Naive thymus-derived CD4-positive, alpha-beta T cell (primary cell): ENCODE results near the gene UBXN7. TPM values are rescaled to one million over a fixed set of nuclear protein-coding genes. Genes with fewer than 3 reads are reported as not detected.
"Not testable (repeated sequence)": the region's sequence is repeated elsewhere in the genome, so short reads cannot be mapped to it uniquely, and the experiment has no call there.

Source experiments
- ATAC-seq: fragments of 150-1000 bp; cut with Tn5 transposase; 2 replicates; pipeline ENCODE4 v1.10.0; 2021; ENCODE audit warnings: mild to moderate bottlenecking, moderate library complexity
- CTCF ChIA-PET: fragments of 350-600 bp; sonication (Branson Sonifier 250); formaldehyde crosslinking; loops from one replicate; lab custom pipeline; 2021; ENCODE audit warnings: antibody characterized with exemption; lab: Charles Lee
- POLR2A ChIA-PET: fragments of 350-600 bp; sonication (Branson Sonifier 250); formaldehyde crosslinking; loops from one replicate; lab custom pipeline; 2021; ENCODE audit warnings: antibody characterized with exemption, inconsistent platforms; lab: Charles Lee
- DNase-seq, 9 donors: peaks; one replicate each; pipeline versions ENCODE4 v3.0.0 to v3.0.0-alpha.2; 2020 to 2022; ENCODE audit warnings: mixed read lengths in 1 of 9
- H3K27ac ChIP-seq: one replicate; pipeline ENCODE4 v1.7.0; 2013; ENCODE audit warnings: mild to moderate bottlenecking, low read depth, low read length, moderate library complexity
- H3K27me3 ChIP-seq, 2 donors: one replicate each; pipeline ENCODE4 v1.7.0; 2013; ENCODE audit warnings: low read length in 2 of 2, mild to moderate bottlenecking in 2 of 2, moderate library complexity in 2 of 2; ENCODE audit not compliant: control insufficient read depth in 2 of 2, insufficient read depth in 2 of 2
- H3K36me3 ChIP-seq, 3 experiments: 1 replicate in 2 of 3; 2 replicates in 1 of 3; pipeline ENCODE4 v1.7.0; 2013; ENCODE audit warnings: low read length in 3 of 3, mild to moderate bottlenecking in 3 of 3, moderate library complexity in 1 of 3; ENCODE audit not compliant: insufficient read depth in 3 of 3, control insufficient read depth in 2 of 3
- H3K4me1 ChIP-seq, 2 donors: one replicate each; pipeline ENCODE4 v1.7.0; 2013; ENCODE audit warnings: low read length in 2 of 2, mild to moderate bottlenecking in 2 of 2, moderate library complexity in 1 of 2; ENCODE audit not compliant: control insufficient read depth in 2 of 2, insufficient read depth in 2 of 2
- H3K4me3 ChIP-seq: 2 replicates; pipeline ENCODE4 v1.7.0; 2013; ENCODE audit warnings: mild to moderate bottlenecking, low read length
- H3K9me3 ChIP-seq, 3 experiments: 1 replicate in 2 of 3; 2 replicates in 1 of 3; pipeline ENCODE4 v1.7.0; 2013; ENCODE audit warnings: low read length in 3 of 3; ENCODE audit not compliant: control insufficient read depth in 2 of 3
- H3K27ac Mint-ChIP-seq, 9 donors: one replicate each; pipeline ENCODE4 v1.8.0; 2020 to 2022; ENCODE audit warnings: mixed read lengths in 9 of 9, mild to moderate bottlenecking in 8 of 9, moderate library complexity in 5 of 9, inconsistent platforms in 2 of 9
- H3K27me3 Mint-ChIP-seq, 5 donors: one replicate each; pipeline ENCODE4 v1.8.0; 2021 to 2022; ENCODE audit warnings: mixed read lengths in 5 of 5, mild to moderate bottlenecking in 1 of 5
- H3K36me3 Mint-ChIP-seq, 5 donors: one replicate each; pipeline ENCODE4 v1.8.0; 2020 to 2022; ENCODE audit warnings: mixed read lengths in 5 of 5, mild to moderate bottlenecking in 3 of 5, inconsistent platforms in 1 of 5
- H3K4me1 Mint-ChIP-seq, 7 donors: one replicate each; pipeline ENCODE4 v1.8.0; 2020 to 2022; ENCODE audit warnings: mixed read lengths in 7 of 7, mild to moderate bottlenecking in 3 of 7, inconsistent platforms in 1 of 7
- H3K4me3 Mint-ChIP-seq, 10 donors: one replicate each; pipeline ENCODE4 v1.8.0; 2020 to 2022; ENCODE audit warnings: mild to moderate bottlenecking in 10 of 10, mixed read lengths in 10 of 10, moderate library complexity in 6 of 10, inconsistent platforms in 2 of 10
- H3K9me3 Mint-ChIP-seq, 11 donors: one replicate each; pipeline ENCODE4 v1.8.0; 2020 to 2022; ENCODE audit warnings: mixed read lengths in 11 of 11, mild to moderate bottlenecking in 4 of 11, inconsistent platforms in 1 of 11, moderate library complexity in 1 of 11
- intact Hi-C, 2 donors: fragments of 100-400 bp; cut with micrococcal nuclease; formaldehyde crosslinking; loops; one replicate each; pipeline ENCODE4 v1.15.1; 2023
- polyA plus RNA-seq, 2 donors: library from polyadenylated mRNA; unstranded; fragments of 300-500 nt; fragmentation: Illumina TruSeq; gene quantifications; one replicate each; pipeline ENCODE4 v1.2.3, GENCODE V29; 2021
- total RNA-seq, 6 experiments: library from RNA in 5 of 6; stranded (reverse) in 5 of 6; gene quantifications; 1 replicate in 5 of 6; 2 replicates in 1 of 6; pipeline ENCODE4 v1.2.3 and lab custom pipeline; 2021 to 2026

UBXN7 gene
- total and polyA plus RNA-seq, 7 experiments from 2014 or later: 30.2 to 90.6 (median 66.7) TPM

DNA sequence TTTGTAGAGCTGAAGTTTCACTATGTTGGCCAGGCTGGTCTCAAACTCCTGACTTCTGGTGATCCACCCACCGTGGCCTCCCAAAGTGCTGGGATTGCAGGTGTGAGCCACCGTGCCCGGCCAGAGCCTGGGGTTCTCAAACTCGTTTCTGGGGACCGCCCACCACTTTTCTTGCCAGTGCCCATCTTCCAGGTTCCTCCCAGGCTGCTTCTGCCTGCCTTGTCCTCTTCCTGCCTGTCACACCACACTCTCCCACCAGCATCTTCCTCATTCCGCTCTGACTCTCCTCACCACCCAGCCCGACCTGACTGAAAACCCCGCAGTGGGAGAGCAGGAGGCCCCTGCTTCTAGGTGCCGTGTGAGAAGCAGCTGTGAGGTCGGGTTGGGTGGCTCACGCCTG, 111.1 kb downstream of the UBXN7 start:
- Histone ChIP-seq H3K4me3 (no peak overlapping the region), H3K9me3 (no peaks in the 10 kb centered on the region), H3K4me1 (no peaks in the 10 kb centered on the region), H3K27me3 (no peaks in the 10 kb centered on the region), H3K36me3 (no peaks in the 10 kb centered on the region), H3K27ac (no peak overlapping the region)
- Mint-ChIP-seq H3K27ac (peak overlapping the region in 3 of 9 donors; percentile 25 to 75 (median 34)), H3K36me3 (peaks cover 0 to 6% (median 3%) of the 10 kb centered on the region in 5 donors), H3K4me3 (no peak overlapping the region), H3K9me3 (peaks cover 0 to 8% (median 0%) of the 10 kb centered on the region in 11 donors), H3K27me3 (no peaks in the 10 kb centered on the region), H3K4me1 (peaks cover 0 to 19% (median 10%) of the 10 kb centered on the region in 7 donors)
- ATAC-seq: no peak
- DNase-seq: no peak
- POLR2A ChIA-PET: no interaction called here
- CTCF ChIA-PET: no interaction called here
- intact Hi-C loops: no loop called here

DNA sequence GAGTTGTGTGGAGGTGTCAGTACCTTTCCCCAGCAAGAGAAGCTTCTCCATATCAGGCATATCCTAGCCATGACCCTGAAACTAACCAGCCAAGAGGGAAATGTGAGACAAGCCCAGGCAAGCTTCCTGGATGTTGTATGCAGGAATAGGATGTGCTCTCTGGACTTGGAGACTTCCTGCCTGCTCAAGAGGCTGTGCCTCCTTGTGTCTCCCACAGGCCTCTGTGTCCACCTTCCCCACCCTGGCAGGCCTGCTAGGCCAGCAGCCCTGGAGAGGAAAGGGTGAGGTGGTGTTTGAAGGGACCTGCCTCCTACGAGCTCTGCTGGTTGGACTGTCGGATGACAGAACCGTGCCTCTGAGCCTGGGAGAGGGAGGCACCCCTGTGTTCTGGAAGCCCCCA, 112.1 kb downstream of the UBXN7 start:
- H3K4me3 ChIP-seq: no peak overlapping the region
- Mint-ChIP-seq H3K9me3 (peaks cover 0 to 8% (median 0%) of the 10 kb centered on the region in 11 donors), H3K4me3 (peak overlapping the region in 2 of 10 donors; percentile 13 to 25), H3K4me1 (peaks cover 0 to 19% (median 10%) of the 10 kb centered on the region in 7 donors), H3K27ac (peak overlapping the region in 1 of 9 donors; percentile 13), H3K27me3 (no peaks in the 10 kb centered on the region), H3K36me3 (peaks cover 0 to 6% (median 3%) of the 10 kb centered on the region in 5 donors)
- ChIA-PET POLR2A (no interaction called here), CTCF (no interaction called here)
- H3K27me3 ChIP-seq: no peaks in the 10 kb centered on the region
- H3K27ac ChIP-seq: no peak overlapping the region
- intact Hi-C loops: no loop called here
- DNase-seq: no peak
- H3K4me1 ChIP-seq: no peaks in the 10 kb centered on the region
- H3K36me3 ChIP-seq: no peaks in the 10 kb centered on the region
- H3K9me3 ChIP-seq: no peaks in the 10 kb centered on the region
- ATAC-seq: no peak

DNA sequence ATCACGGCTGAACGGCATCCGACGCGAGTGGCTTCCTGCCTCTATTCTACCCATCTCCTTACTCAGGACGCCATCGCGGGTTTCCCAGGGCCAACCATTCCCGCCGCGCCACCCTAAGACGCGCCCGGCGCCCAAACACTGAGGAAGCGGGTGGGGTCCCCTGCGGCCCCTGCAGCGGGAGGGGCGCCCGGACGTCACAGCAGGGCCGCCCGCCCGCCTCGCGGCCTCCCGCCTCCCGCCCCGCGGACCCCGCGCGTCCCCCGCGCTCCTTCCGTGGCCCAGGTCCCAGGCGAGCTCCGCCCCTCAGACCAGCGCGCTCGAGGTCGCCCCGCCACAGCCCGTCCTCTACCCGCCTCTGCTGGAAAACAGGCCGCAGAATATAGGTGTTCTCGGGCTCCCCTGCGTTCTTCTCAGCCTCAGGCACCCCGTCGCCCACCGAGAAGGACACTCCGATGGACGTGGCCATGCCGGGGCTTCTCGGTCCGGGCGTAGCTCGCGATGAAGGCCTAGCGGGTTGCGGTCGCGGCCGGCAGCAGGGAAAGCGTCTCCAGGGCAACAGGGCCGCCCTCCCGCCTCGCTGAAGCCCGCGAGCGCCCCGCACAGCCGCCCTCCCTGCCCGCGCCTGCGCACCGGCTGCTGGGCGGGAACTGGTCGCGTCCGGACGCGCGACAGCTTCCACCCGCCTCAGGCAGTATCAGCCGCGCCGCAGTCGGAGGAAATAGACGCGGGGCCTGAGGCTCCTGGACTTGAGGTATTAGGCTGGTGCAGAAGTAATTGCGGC, 114.3 kb downstream of the UBXN7 start, which contains the start of gene DYNLT2B:
Gene DYNLT2B (minus strand): TSS at position 554 of the 781 bp plus-strand sequence. CDS start 88 bp downstream, at position 466.
- POLR2A ChIA-PET: interaction anchor here (0.5 to 3.2 kb wide), 11 partner anchors 9 to 1920 kb away, joined by 3 to 22 read pairs (median 6); partner anchors contain the start of genes FBXO45, PCYT1A, UBXN7 and WDR53
- CTCF ChIA-PET: interaction anchor here (0.6 kb wide), 1 partner anchor 35 kb away, joined by 3 read pairs; no protein-coding TSS in a partner anchor
- Histone ChIP-seq H3K4me3 (peak within 1 kb of the TSS; percentile 89), H3K27ac (peak within 1 kb of the TSS; percentile 90), H3K36me3 (no peaks in the 10 kb centered on the region), H3K4me1 (no peaks in the 10 kb centered on the region), H3K9me3 (no peaks in the 10 kb centered on the region), H3K27me3 (no peaks in the 10 kb centered on the region)
- ATAC-seq (peak; percentile 94), DNase-seq (peak; percentile 82 to 91 (median 88))
- intact Hi-C loops: loop anchor here (1.0 to 5.0 kb wide), 10 partner anchors 31 to 625 kb away; partner anchors contain the start of genes FBXO45 (in 2 of the 2), PCYT1A (in 2 of the 2), RNF168 (in 2 of the 2) and UBXN7 (in 2 of the 2)
- Mint-ChIP-seq H3K27me3 (no peaks in the 10 kb centered on the region), H3K36me3 (peaks cover 0 to 10% (median 0%) of the 10 kb centered on the region in 5 donors), H3K9me3 (peaks cover 0 to 8% (median 0%) of the 10 kb centered on the region in 11 donors), H3K4me3 (peak within 1 kb of the TSS; percentile 82 to 95 (median 94)), H3K4me1 (peaks cover 0 to 23% (median 9%) of the 10 kb centered on the region in 7 donors), H3K27ac (peak within 1 kb of the TSS; percentile 88 to 98 (median 94))

DNA sequence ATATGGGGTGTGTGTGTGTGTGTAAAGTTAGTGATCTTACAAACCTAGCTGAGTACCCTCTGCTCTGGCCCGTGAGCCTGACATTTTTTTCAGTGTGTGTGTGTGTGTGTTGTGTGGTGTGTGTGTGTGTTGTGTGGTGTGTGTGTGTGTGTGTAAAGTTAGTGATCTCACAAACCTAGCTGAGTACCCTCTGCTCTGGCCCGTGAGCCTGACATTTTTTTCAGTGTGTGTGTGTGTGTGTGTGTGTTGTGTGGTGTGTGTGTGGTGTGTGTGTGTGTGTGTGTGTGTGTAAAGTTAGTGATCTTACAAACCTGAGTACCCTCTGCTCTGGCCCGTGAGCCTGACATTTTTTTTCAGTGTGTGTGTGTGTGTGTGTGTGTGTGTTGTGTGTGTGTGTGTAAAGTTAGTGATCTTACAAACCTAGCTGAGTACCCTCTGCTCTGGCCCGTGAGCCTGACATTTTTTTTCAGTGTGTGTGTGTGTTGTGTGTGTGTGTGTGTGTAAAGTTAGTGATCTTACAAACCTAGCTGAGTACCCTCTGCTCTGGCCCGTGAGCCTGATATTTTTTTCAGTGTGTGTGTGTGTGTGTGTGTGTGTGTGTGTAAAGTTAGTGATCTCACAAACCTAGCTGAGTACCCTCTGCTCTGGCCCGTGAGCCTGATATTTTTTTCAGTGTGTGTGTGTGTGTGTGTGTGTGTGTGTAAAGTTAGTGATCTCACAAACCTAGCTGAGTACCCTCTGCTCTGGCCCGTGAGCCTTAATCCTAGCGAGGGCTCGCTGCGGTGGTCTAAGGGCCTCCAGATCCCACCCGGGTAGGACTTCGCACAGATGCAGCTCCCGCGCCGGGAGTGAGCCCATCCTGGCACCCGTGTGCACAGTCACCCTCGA, 115.2 kb downstream of the UBXN7 start:
- not testable (repeated sequence) for H3K27me3 ChIP-seq, H3K36me3 ChIP-seq, H3K9me3 Mint-ChIP-seq, ATAC-seq, H3K27me3 Mint-ChIP-seq, DNase-seq, H3K9me3 ChIP-seq, H3K4me1 ChIP-seq
- CTCF ChIA-PET: interaction anchor here (0.6 kb wide), 1 partner anchor 34 kb away, joined by 3 read pairs; no protein-coding TSS in a partner anchor
- Mint-ChIP-seq H3K27ac (peak overlapping the region; percentile 88 to 98 (median 92)), H3K4me3 (peak overlapping the region; percentile 82 to 95 (median 94)), H3K36me3 (peaks cover 0 to 10% (median 0%) of the 10 kb centered on the region in 5 donors), H3K4me1 (peaks cover 0 to 23% (median 9%) of the 10 kb centered on the region in 7 donors)
- intact Hi-C loops: loop anchor here in 1 of 2 donors (1.0 to 5.0 kb wide), 3 partner anchors 100 to 251 kb away; partner anchors contain the start of genes FBXO45, SLC51A, UBXN7 and WDR53
- Histone ChIP-seq H3K27ac (peak overlapping the region; percentile 90), H3K4me3 (peak overlapping the region; percentile 89)
- POLR2A ChIA-PET: interaction anchor here (0.6 to 3.2 kb wide), 10 partner anchors 8 to 1920 kb away, joined by 3 to 22 read pairs (median 6); partner anchors contain the start of genes PCYT1A and UBXN7

DNA sequence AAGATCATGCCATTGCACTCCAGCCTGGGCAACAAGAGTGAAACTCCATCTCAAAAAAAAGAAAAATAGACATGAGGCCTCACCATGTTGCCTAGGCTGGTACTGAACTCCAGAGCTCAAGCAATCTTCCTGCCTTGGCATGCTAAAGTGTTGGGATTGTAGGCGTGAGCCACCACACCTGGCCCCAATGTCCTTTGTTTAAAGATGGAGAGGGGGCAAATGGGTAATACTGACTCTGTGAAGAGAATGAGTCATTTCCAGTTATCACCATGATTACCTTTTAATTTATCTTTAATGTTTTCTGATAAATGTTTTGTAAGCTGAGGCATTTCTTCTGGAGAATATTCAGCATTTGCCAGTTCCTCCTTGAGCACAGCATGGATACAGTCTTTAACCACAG, 116.4 kb downstream of the UBXN7 start:
- Histone ChIP-seq H3K27ac (no peak overlapping the region), H3K9me3 (no peaks in the 10 kb centered on the region), H3K4me3 (no peak overlapping the region), H3K4me1 (no peaks in the 10 kb centered on the region), H3K27me3 (no peaks in the 10 kb centered on the region), H3K36me3 (no peaks in the 10 kb centered on the region)
- POLR2A ChIA-PET: interaction anchor here (0.8 kb wide), 1 partner anchor 35 kb away, joined by 3 read pairs; no protein-coding TSS in a partner anchor
- ATAC-seq (no peak), DNase-seq (no peak)
- Mint-ChIP-seq H3K36me3 (peaks cover 0 to 10% (median 0%) of the 10 kb centered on the region in 5 donors), H3K4me1 (peaks cover 0 to 23% (median 9%) of the 10 kb centered on the region in 7 donors), H3K27me3 (no peaks in the 10 kb centered on the region), H3K4me3 (peak overlapping the region in 2 of 10 donors; percentile 20 to 39), H3K9me3 (peaks cover 0 to 8% (median 0%) of the 10 kb centered on the region in 11 donors), H3K27ac (peak overlapping the region in 5 of 9 donors; percentile 14 to 93 (median 65))
- intact Hi-C loops: loop anchor here in 1 of 2 donors (5.0 kb wide), 1 partner anchor 99 kb away; the partner anchor contains the start of gene SLC51A
- CTCF ChIA-PET: interaction anchor here (0.7 kb wide), 1 partner anchor 8 kb away, joined by 3 read pairs; no protein-coding TSS in a partner anchor
